ENCODE measurements around the gene APP.

The APP gene

GRCh38 chr21:25912402-25912746, 258.2 kb downstream of the APP start:
- no peak for DNase-seq (ENCODE audit: extremely low read depth in 1 of 2, low read depth in 1 of 2)

GRCh38 chr21:25911730-25912401, 258.7 kb downstream of the APP start:
- DNase-seq (ENCODE audit: extremely low read depth in 1 of 2, low read depth in 1 of 2) = no peak

GRCh38 chr21:25910809-25911208, 259.8 kb downstream of the APP start:
- DNase-seq (ENCODE audit: extremely low read depth in 1 of 2, low read depth in 1 of 2) = no peak

GRCh38 chr21:25909341-25909740, 261.2 kb downstream of the APP start:
- no peak for DNase-seq (ENCODE audit: extremely low read depth in 1 of 2, low read depth in 1 of 2)

GRCh38 chr21:25908495-25908894, 262.1 kb downstream of the APP start:
- DNase-seq (ENCODE audit: extremely low read depth in 1 of 2, low read depth in 1 of 2) = no peak

- no peak for DNase-seq (ENCODE audit: extremely low read depth in 1 of 2, low read depth in 1 of 2)
Observed at GRCh38 chr21:25907573-25908275, 262.8 kb downstream of the APP start.

- DNase-seq (ENCODE audit: extremely low read depth in 1 of 2, low read depth in 1 of 2) = no peak
Observed at GRCh38 chr21:25906587-25906986, 264.0 kb downstream of the APP start.

GRCh38 chr21:25905126-25905525, 265.4 kb downstream of the APP start:
- DNase-seq (ENCODE audit: extremely low read depth in 1 of 2, low read depth in 1 of 2) = no peak

GRCh38 chr21:25904044-25904695, 266.4 kb downstream of the APP start:
- DNase-seq (ENCODE audit: extremely low read depth in 1 of 2, low read depth in 1 of 2) = no peak

- DNase-seq (ENCODE audit: extremely low read depth in 1 of 2, low read depth in 1 of 2) = no peak
Observed at GRCh38 chr21:25903607-25904006, 267.0 kb downstream of the APP start.

- DNase-seq (ENCODE audit: extremely low read depth in 1 of 2, low read depth in 1 of 2) = no peak
Observed at GRCh38 chr21:25901330-25901979, 269.1 kb downstream of the APP start.

- DNase-seq (ENCODE audit: extremely low read depth in 1 of 2, low read depth in 1 of 2) = no peak
Observed at GRCh38 chr21:25898671-25899070, 271.9 kb downstream of the APP start.

- DNase-seq (ENCODE audit: extremely low read depth in 1 of 2, low read depth in 1 of 2) = no peak
Observed at GRCh38 chr21:25897383-25897782, 273.2 kb downstream of the APP start.

- no peak for DNase-seq (ENCODE audit: extremely low read depth in 1 of 2, low read depth in 1 of 2)
Observed at GRCh38 chr21:25896501-25897056, 274.0 kb downstream of the APP start.

GRCh38 chr21:25895565-25896205, 274.9 kb downstream of the APP start:
- no peak for DNase-seq (ENCODE audit: extremely low read depth in 1 of 2, low read depth in 1 of 2)

GRCh38 chr21:25893191-25893590, 277.4 kb downstream of the APP start:
- no peak for DNase-seq (ENCODE audit: extremely low read depth in 1 of 2, low read depth in 1 of 2)

GRCh38 chr21:25891596-25891995, 279.0 kb downstream of the APP start:
- DNase-seq (ENCODE audit: extremely low read depth in 1 of 2, low read depth in 1 of 2) = no peak

GRCh38 chr21:25890001-25890400, 280.6 kb downstream of the APP start:
- no peak for DNase-seq (ENCODE audit: extremely low read depth in 1 of 2, low read depth in 1 of 2)

- no peak for DNase-seq (ENCODE audit: extremely low read depth in 1 of 2, low read depth in 1 of 2)
Observed at GRCh38 chr21:25888711-25889110, 281.9 kb downstream of the APP start.

- DNase-seq (ENCODE audit: extremely low read depth in 1 of 2, low read depth in 1 of 2) = no peak
Observed at GRCh38 chr21:25887646-25888306, 282.8 kb downstream of the APP start.
